CD4-positive, alpha-beta T cell treated with Interleukin-4 for 4 hours (primary cell): ENCODE results near the gene CACHD1.

Source experiments
- DNase-seq: peaks from one replicate; pipeline ENCODE4 v3.0.0-alpha.2; 2020

CACHD1 gene

DNA sequence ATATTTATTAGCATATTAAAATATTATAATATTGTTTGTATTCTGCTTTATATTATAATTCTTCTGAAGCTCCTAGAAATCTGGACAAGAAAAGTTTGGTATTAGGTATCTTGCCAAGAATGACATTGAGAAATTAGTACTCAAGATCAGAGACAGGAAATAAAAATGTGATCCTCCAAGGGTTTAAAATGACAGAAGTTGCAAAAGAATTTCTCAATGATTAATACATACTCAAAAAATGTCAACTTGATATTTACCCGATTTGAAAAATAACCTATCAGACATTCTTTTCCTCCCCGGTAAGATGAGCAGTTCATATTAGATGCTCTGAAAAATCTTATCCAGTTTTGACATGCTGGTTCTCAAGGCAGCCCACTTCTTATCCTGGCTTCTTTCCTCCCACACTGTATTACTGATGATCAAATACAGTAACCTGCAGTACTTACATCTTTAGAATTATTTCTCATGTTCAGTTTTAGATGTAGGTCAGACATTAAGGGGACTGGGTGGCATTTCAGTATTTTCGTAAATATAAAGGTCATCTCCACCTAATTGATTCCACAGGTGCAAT is 55.3 kb downstream of the CACHD1 start:
- no peak for DNase-seq

DNA sequence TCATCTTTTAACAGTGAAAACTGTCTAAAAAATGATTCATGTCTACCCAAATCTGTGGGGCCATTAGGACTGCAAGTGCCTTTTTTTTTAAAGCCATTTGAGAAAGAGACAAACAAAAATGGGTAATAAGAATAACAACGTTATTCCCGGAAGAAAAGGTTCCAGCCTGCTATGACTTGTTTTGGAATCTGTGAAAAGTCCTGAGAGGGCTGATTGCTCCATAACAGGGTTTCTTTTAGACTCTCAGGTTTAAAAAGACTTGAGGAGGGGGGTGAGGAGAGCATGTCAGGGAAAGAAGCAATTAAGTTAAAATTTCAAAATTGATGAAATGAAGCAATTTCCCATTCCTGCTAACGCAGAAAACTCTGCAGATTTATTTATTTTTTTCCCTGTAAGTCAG is 56.4 kb downstream of the CACHD1 start:
- no peak for DNase-seq

DNA sequence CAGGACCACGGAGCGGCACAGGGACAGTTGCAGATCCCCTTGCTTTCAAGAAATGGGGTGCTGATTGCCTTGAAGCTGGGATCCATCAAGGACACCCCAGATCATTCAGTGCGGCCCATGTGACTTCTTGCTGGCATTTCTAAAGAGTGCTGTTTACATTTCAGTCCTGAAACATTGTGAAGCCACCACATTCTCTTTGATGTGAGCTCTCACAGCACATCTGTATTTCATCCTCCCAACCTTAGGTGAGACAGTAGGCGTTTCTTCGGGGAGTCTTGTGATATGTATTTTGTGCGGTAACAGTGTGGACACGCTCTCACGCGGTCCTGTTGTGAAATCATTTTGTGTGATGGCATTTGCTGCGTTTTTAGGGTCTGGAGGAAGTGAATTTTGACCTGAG is 57.2 kb downstream of the CACHD1 start:
- no peak for DNase-seq

DNA sequence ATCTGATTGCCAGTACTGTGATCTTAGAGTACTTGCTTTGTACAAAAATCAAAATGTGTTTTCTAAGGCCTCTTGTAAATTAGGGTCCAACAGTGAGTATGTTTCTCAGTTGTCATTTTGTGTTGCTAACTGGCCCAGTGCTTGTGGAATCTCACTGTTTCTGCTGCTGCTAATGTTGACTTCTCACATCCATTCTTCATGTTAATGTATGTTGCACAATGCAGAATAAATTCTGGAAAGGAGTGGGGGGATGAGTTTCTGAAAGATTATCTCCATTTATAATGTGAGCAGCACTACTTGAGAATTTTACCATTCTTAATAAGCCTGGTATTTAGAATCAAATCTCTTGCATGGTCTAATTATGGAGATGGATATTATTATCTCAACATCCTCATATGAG is 57.9 kb downstream of the CACHD1 start:
- no peak for DNase-seq

GRCh38 chr1:64530969-64531692 is 61.2 kb downstream of the CACHD1 start:
- DNase-seq = no peak

DNA sequence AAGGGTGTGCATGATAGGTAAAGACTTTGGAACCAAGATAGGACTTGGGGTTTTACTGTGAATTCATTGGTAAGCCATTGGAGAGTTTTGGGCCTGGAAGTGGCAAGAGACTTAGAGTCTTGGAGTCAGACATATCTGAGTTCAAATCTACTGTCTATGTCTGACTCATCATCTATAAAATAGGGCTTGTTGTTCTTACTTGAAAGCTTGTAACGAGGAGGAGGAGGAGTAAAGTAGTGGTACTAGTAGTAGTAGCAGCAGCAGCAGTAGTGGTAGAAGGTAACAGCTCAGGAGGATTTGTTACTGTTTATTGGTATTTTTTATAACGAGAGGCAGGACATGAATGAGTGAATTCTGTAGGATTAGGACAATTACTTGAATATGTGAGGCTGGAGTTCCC is 62.7 kb downstream of the CACHD1 start:
- no peak for DNase-seq

- DNase-seq = no peak
Observed at GRCh38 chr1:64535938-64536835, 66.3 kb downstream of the CACHD1 start.

DNA sequence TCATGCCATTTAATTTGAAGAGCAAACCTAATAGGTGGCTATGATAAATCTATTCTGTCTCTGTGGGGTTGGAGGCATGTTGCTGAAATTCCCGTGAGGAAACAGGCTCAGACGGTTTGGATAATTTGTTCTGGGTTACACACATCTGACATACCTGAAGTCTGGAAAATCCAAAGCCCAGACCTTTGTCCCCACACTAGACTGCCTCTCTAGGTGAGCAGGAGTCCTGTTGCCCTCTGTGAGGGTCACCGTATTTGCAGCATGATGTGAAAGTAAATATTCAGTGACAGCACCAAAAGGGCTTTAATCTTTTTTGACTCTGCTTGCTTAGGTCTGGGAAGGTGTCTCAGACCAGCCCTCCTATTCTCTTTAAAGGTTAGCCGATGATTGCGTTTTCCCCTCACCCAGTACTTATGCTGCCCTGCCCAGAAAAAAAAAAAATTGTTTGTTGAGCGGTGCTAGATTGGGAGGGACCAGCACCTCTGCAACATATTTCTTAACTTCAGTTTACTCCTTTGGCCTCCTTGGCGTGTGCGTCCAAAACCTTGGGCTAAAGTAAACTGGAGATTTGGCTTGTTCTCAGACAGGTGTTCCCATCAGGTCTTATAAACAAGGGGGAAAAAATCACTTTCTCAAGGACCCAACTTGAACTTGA is 67.0 kb downstream of the CACHD1 start:
- DNase-seq = no peak

- no peak for DNase-seq
Observed at GRCh38 chr1:64537942-64538341, 68.0 kb downstream of the CACHD1 start.

GRCh38 chr1:64538389-64538788 is 68.5 kb downstream of the CACHD1 start:
- DNase-seq = no peak

- no peak for DNase-seq
Observed at GRCh38 chr1:64539289-64539688, 69.4 kb downstream of the CACHD1 start.

- no peak for DNase-seq
Observed at GRCh38 chr1:64539781-64540218, 69.9 kb downstream of the CACHD1 start.

- DNase-seq = no peak
Observed at GRCh38 chr1:64540265-64540791, 70.4 kb downstream of the CACHD1 start.

DNA sequence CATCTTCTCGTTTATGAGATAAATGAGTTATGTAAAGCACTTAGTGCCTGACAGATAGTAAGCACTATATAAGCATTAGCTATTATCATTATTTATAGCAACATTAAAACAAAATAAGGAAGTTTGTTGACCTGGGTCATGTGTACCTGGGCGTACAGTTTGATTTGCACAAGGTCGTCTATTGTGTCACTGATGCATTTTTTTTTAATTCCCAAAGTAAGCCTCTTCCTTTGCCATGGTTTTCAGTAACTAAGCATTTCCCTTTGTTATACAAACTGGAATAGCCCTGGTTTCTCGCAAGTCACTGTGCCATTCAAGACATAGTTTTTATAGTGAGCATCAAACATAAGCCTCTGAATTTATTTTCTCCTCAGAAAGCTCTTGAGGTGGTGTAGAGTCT is 72.2 kb downstream of the CACHD1 start:
- no peak for DNase-seq

GRCh38 chr1:64543831-64544230 is 73.9 kb downstream of the CACHD1 start:
- DNase-seq = no peak

DNA sequence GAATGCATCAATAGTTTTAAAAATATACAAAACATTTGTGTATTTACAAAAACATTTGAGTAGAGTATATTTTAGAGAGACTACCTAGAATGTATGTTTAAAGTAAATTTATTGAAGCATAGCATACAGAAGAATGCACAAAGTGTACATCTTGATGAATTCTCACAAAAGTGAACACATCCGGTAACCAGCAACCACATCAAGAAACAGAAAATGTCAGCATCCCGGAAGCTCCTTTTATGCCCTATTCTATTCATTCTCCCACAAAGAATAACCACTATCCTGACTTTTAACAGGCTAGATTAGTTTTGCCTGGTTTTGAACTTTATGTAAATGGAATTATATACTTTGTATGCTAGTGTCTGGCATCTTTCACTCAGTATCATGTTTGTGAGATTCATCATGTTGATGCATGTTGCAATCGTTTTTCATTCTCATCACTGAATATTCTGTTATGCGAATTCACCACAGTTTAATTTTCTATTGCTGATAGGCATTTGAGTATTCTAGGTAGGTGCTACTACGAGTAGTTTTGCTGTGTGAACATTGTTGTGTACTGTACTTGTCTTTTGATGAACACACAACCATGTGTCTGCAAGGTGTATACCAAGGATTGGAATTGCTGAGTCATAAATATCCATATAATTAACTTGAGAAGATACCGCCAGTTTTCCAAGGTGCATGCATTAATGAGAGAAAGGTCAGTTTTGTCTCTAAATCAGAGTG is 75.4 kb downstream of the CACHD1 start:
- DNase-seq = peak; percentile 10

DNA sequence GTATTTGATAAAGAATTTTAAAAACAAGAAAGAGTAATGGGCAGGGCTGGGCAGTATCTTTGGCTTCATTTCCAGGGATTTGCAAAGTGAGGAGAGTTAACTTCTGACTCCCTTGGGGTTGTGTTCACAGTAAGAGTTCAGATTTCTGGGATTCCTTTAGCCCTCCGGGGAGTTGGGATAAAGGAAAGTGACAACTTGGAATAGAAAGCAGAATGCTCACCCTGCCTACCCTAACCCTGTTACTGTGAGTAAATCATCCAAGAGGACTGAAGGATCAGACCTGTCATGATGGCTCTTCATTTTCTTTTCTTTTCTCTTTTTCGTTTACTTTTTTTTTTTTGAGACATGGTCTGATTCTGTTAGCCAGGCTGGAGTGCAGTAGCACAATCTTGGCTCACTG is 76.1 kb downstream of the CACHD1 start:
- no peak for DNase-seq

- no peak for DNase-seq
Observed at GRCh38 chr1:64549464-64550239, 79.7 kb downstream of the CACHD1 start.

GRCh38 chr1:64550510-64550909 is 80.6 kb downstream of the CACHD1 start:
- DNase-seq = peak; percentile 11

DNA sequence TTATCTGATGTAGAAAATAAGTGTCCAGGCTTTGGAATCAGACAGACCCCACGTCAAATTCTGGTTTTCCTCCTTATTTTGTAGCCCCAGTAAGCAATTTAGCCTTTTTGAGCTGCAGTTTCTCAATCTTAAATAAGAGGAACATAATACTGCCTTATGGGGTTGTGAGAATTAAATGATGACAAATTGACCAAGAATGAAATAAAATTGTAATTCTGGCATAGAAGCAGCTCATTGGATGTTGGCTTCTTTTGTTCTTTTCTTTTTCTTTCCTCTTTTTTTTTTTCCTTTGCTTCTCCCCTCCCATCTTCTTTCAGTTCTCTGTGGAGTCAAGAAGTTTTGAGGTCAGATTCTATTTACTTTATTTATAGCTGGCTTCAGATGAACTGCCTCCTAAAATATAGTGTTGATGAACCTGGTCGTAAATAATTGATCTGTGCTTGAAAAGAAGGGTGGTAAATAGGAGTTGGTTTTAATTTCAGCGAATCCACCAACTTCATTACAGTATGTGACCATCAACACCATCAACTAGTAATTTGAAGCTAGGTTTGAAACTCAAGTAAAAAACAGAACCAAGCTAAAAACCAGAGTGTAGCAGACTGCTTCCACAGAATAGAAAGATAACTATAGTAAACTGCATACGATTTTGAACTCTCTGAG is 81.1 kb downstream of the CACHD1 start:
- no peak for DNase-seq

DNA sequence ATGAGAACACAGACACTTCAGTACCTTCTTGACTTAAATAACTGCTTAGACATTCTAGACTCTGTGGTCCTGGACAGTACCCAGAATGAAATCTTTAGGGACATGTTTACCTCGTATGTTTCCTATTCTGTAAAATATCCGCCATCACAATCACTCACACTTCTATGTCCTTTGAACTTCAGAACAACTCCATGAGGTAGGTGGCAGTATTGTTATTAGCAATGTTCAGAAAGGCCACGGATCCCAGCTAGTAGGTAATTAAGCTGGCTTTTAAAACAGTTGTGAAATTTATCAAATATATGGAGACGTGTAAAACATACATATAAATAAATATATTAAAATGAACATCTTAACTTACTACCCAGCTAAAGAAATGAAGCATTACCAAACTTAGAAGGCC is 83.4 kb downstream of the CACHD1 start:
- no peak for DNase-seq
